Naive thymus-derived CD4-positive, alpha-beta T cell (primary cell): Measurements from ENCODE around the gene VAT1L. TPM values are rescaled to one million over a fixed set of nuclear protein-coding genes. Genes with fewer than 3 reads are reported as not detected.

Experiments used
- ATAC-seq: fragments of 150-1000 bp; cut with Tn5 transposase; 2 replicates; pipeline ENCODE4 v1.10.0; 2021; ENCODE audit warnings: mild to moderate bottlenecking, moderate library complexity
- CTCF ChIA-PET: fragments of 350-600 bp; sonication (Branson Sonifier 250); formaldehyde crosslinking; loops from one replicate; lab custom pipeline; 2021; ENCODE audit warnings: antibody characterized with exemption; lab: Charles Lee
- POLR2A ChIA-PET: fragments of 350-600 bp; sonication (Branson Sonifier 250); formaldehyde crosslinking; loops from one replicate; lab custom pipeline; 2021; ENCODE audit warnings: antibody characterized with exemption, inconsistent platforms; lab: Charles Lee
- DNase-seq, 9 donors: peaks; one replicate each; pipeline versions ENCODE4 v3.0.0 to v3.0.0-alpha.2; 2020 to 2022; ENCODE audit warnings: mixed read lengths in 1 of 9
- H3K27ac ChIP-seq: one replicate; pipeline ENCODE4 v1.7.0; 2013; ENCODE audit warnings: mild to moderate bottlenecking, low read depth, low read length, moderate library complexity
- H3K27me3 ChIP-seq, 2 donors: one replicate each; pipeline ENCODE4 v1.7.0; 2013; ENCODE audit warnings: low read length in 2 of 2, mild to moderate bottlenecking in 2 of 2, moderate library complexity in 2 of 2; ENCODE audit not compliant: control insufficient read depth in 2 of 2, insufficient read depth in 2 of 2
- H3K36me3 ChIP-seq, 3 experiments: 1 replicate in 2 of 3; 2 replicates in 1 of 3; pipeline ENCODE4 v1.7.0; 2013; ENCODE audit warnings: low read length in 3 of 3, mild to moderate bottlenecking in 3 of 3, moderate library complexity in 1 of 3; ENCODE audit not compliant: insufficient read depth in 3 of 3, control insufficient read depth in 2 of 3
- H3K4me1 ChIP-seq, 2 donors: one replicate each; pipeline ENCODE4 v1.7.0; 2013; ENCODE audit warnings: low read length in 2 of 2, mild to moderate bottlenecking in 2 of 2, moderate library complexity in 1 of 2; ENCODE audit not compliant: control insufficient read depth in 2 of 2, insufficient read depth in 2 of 2
- H3K4me3 ChIP-seq: 2 replicates; pipeline ENCODE4 v1.7.0; 2013; ENCODE audit warnings: mild to moderate bottlenecking, low read length
- H3K9me3 ChIP-seq, 3 experiments: 1 replicate in 2 of 3; 2 replicates in 1 of 3; pipeline ENCODE4 v1.7.0; 2013; ENCODE audit warnings: low read length in 3 of 3; ENCODE audit not compliant: control insufficient read depth in 2 of 3
- H3K27ac Mint-ChIP-seq, 9 donors: one replicate each; pipeline ENCODE4 v1.8.0; 2020 to 2022; ENCODE audit warnings: mixed read lengths in 9 of 9, mild to moderate bottlenecking in 8 of 9, moderate library complexity in 5 of 9, inconsistent platforms in 2 of 9
- H3K27me3 Mint-ChIP-seq, 5 donors: one replicate each; pipeline ENCODE4 v1.8.0; 2021 to 2022; ENCODE audit warnings: mixed read lengths in 5 of 5, mild to moderate bottlenecking in 1 of 5
- H3K36me3 Mint-ChIP-seq, 5 donors: one replicate each; pipeline ENCODE4 v1.8.0; 2020 to 2022; ENCODE audit warnings: mixed read lengths in 5 of 5, mild to moderate bottlenecking in 3 of 5, inconsistent platforms in 1 of 5
- H3K4me1 Mint-ChIP-seq, 7 donors: one replicate each; pipeline ENCODE4 v1.8.0; 2020 to 2022; ENCODE audit warnings: mixed read lengths in 7 of 7, mild to moderate bottlenecking in 3 of 7, inconsistent platforms in 1 of 7
- H3K4me3 Mint-ChIP-seq, 10 donors: one replicate each; pipeline ENCODE4 v1.8.0; 2020 to 2022; ENCODE audit warnings: mild to moderate bottlenecking in 10 of 10, mixed read lengths in 10 of 10, moderate library complexity in 6 of 10, inconsistent platforms in 2 of 10
- H3K9me3 Mint-ChIP-seq, 11 donors: one replicate each; pipeline ENCODE4 v1.8.0; 2020 to 2022; ENCODE audit warnings: mixed read lengths in 11 of 11, mild to moderate bottlenecking in 4 of 11, inconsistent platforms in 1 of 11, moderate library complexity in 1 of 11
- intact Hi-C, 2 donors: fragments of 100-400 bp; cut with micrococcal nuclease; formaldehyde crosslinking; loops; one replicate each; pipeline ENCODE4 v1.15.1; 2023
- polyA plus RNA-seq, 2 donors: library from polyadenylated mRNA; unstranded; fragments of 300-500 nt; fragmentation: Illumina TruSeq; gene quantifications; one replicate each; pipeline ENCODE4 v1.2.3, GENCODE V29; 2021
- total RNA-seq, 6 experiments: library from RNA in 5 of 6; stranded (reverse) in 5 of 6; gene quantifications; 1 replicate in 5 of 6; 2 replicates in 1 of 6; pipeline ENCODE4 v1.2.3 and lab custom pipeline; 2021 to 2026

Gene VAT1L
- total and polyA plus RNA-seq, 7 experiments from 2014 or later, result not detected

GRCh38 chr16:77780378-77780837, 8.0 kb upstream of the VAT1L start:
- Mint-ChIP-seq H3K36me3 (no peaks in the 10 kb centered on the region), H3K27ac (no peak overlapping the region), H3K9me3 (peaks cover 0 to 2% (median 0%) of the 10 kb centered on the region in 11 donors), H3K27me3 (peaks cover 2 to 28% (median 20%) of the 10 kb centered on the region in 5 donors), H3K4me1 (no peaks in the 10 kb centered on the region), H3K4me3 (no peak overlapping the region)
- ChIA-PET CTCF (no interaction called here), POLR2A (no interaction called here)
- Histone ChIP-seq H3K9me3 (no peaks in the 10 kb centered on the region), H3K4me1 (no peaks in the 10 kb centered on the region), H3K27ac (no peak overlapping the region), H3K36me3 (no peaks in the 10 kb centered on the region), H3K4me3 (no peak overlapping the region), H3K27me3 (no peaks in the 10 kb centered on the region)
- intact Hi-C loops, result loop anchor here (5.0 kb wide), 2 partner anchors 103 to 207 kb away; no protein-coding TSS in a partner anchor
- no peak for DNase-seq
- no peak for ATAC-seq

DNA sequence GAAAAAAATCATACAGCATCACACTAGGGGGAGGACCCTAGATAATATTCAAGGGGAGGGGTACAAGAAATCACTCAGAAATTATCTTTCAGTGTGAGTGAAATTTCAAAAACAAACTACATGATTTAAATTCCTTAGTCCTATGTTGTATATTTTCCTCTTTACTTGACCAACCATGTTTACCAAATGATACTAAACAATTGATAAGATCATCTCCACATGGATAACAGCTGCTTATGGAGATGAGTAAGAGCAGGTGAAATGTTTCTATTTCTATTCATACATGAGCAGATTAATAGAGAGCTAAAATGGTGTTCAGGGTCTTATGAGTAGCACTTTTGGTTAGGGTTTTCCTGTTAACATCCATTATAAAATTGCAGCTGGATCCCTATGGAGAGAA, 7.3 kb upstream of the VAT1L start:
- intact Hi-C loops, result loop anchor here (5.0 kb wide), 2 partner anchors 104 to 206 kb away; no protein-coding TSS in a partner anchor
- Mint-ChIP-seq H3K36me3 (no peaks in the 10 kb centered on the region), H3K27me3 (peaks cover 4 to 27% (median 23%) of the 10 kb centered on the region in 5 donors), H3K27ac (no peak overlapping the region), H3K4me3 (no peak overlapping the region), H3K9me3 (peaks cover 0 to 2% (median 0%) of the 10 kb centered on the region in 11 donors), H3K4me1 (no peaks in the 10 kb centered on the region)
- no peak for DNase-seq
- no peak for ATAC-seq
- ChIA-PET POLR2A (no interaction called here), CTCF (interaction anchor here (0.7 kb wide), 1 partner anchor 97 kb away, joined by 3 read pairs; no protein-coding TSS in a partner anchor)
- no peak overlapping the region for H3K4me3 ChIP-seq
- H3K9me3 ChIP-seq, result no peaks in the 10 kb centered on the region
- no peaks in the 10 kb centered on the region for H3K27me3 ChIP-seq
- H3K27ac ChIP-seq, result no peak overlapping the region
- H3K4me1 ChIP-seq, result no peaks in the 10 kb centered on the region
- no peaks in the 10 kb centered on the region for H3K36me3 ChIP-seq

GRCh38 chr16:77782694-77783093, 5.7 kb upstream of the VAT1L start:
- Histone ChIP-seq H3K27me3 (peaks cover 0 to 4% of the 10 kb centered on the region in 2 donors), H3K27ac (no peak overlapping the region), H3K4me3 (no peak overlapping the region), H3K36me3 (no peaks in the 10 kb centered on the region), H3K9me3 (no peaks in the 10 kb centered on the region), H3K4me1 (no peaks in the 10 kb centered on the region)
- DNase-seq (no peak), ATAC-seq (no peak)
- intact Hi-C loops, result loop anchor here (5.0 kb wide), 2 partner anchors 105 to 205 kb away; no protein-coding TSS in a partner anchor
- H3K4me1 Mint-ChIP-seq, result no peaks in the 10 kb centered on the region
- H3K36me3 Mint-ChIP-seq, result no peaks in the 10 kb centered on the region
- H3K4me3 Mint-ChIP-seq, result no peak overlapping the region
- ChIA-PET CTCF (no interaction called here), POLR2A (no interaction called here)
- peaks cover 20 to 41% (median 37%) of the 10 kb centered on the region in 5 donors for H3K27me3 Mint-ChIP-seq
- no peak overlapping the region for H3K27ac Mint-ChIP-seq
- peaks cover 0 to 2% (median 0%) of the 10 kb centered on the region in 11 donors for H3K9me3 Mint-ChIP-seq

DNA sequence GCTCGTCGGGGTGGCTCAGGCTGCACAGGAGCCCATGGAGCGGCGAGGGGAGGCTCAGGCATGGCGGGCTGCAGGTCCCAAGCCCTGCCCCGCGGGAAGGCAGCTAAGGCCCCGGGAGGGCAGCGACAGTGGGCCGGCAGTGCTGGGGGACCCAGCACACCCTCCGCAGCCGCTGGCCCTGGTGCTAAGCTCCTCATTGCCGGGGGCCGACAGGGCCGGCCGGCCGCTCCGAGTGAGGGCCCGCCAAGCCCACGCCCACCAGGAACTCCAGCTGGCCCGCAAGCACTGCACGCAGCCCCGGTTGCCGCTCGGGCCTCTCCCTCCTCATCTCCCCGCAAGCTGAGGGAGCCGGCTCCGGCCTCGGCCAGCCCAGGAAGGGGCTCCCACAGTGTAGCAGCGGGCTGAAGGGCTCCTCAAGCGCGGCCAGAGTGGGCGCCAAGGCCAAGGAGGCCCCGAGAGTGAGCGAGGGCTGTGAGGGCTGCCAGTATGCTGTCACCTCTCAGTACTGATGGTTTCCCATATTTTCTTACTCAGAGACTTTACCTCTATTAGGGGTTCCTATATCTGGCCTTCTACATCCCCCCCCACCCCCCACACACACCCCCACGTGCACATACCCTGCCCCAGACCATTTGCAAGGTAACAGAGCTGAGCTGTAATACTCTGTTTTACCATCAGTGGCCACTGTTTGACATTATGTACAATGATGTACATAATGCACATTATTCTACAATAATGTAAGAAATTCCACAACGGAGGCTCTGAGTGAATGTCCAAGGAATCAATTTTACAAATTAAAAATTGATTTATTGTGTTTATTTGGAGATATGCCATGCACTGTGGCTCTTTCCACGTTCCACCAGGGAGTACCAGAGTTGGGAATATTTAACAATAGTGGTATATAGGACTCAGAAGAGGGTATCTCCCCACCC, 3.7 kb upstream of the VAT1L start:
- ChIA-PET POLR2A (no interaction called here), CTCF (no interaction called here)
- no peak for ATAC-seq
- H3K36me3 Mint-ChIP-seq, result no peaks in the 10 kb centered on the region
- H3K27ac Mint-ChIP-seq, result no peak overlapping the region
- H3K4me1 ChIP-seq, result peaks cover 0 to 7% of the 10 kb centered on the region in 2 donors
- peaks cover 0 to 11% (median 7%) of the 10 kb centered on the region in 7 donors for H3K4me1 Mint-ChIP-seq
- no peak overlapping the region for H3K4me3 Mint-ChIP-seq
- no peak overlapping the region for H3K4me3 ChIP-seq
- peaks cover 0 to 1% (median 0%) of the 10 kb centered on the region in 11 donors for H3K9me3 Mint-ChIP-seq
- H3K9me3 ChIP-seq, result no peaks in the 10 kb centered on the region
- intact Hi-C loops, result loop anchor here (5.0 kb wide), 2 partner anchors 107 to 203 kb away; no protein-coding TSS in a partner anchor
- H3K27ac ChIP-seq, result no peak overlapping the region
- no peak for DNase-seq
- H3K36me3 ChIP-seq, result no peaks in the 10 kb centered on the region
- peaks cover 1 to 7% of the 10 kb centered on the region in 2 donors for H3K27me3 ChIP-seq
- peaks cover 36 to 49% (median 45%) of the 10 kb centered on the region in 5 donors for H3K27me3 Mint-ChIP-seq

GRCh38 chr16:77785373-77785764, 3.0 kb upstream of the VAT1L start:
- no peak for ATAC-seq
- ChIA-PET POLR2A (no interaction called here), CTCF (no interaction called here)
- no peak overlapping the region for H3K27ac Mint-ChIP-seq
- H3K9me3 ChIP-seq, result no peaks in the 10 kb centered on the region
- no peaks in the 10 kb centered on the region for H3K36me3 Mint-ChIP-seq
- no peak overlapping the region for H3K4me3 Mint-ChIP-seq
- no peaks in the 10 kb centered on the region for H3K36me3 ChIP-seq
- peaks cover 0 to 7% of the 10 kb centered on the region in 2 donors for H3K4me1 ChIP-seq
- H3K27ac ChIP-seq, result no peak overlapping the region
- peaks cover 3 to 7% of the 10 kb centered on the region in 2 donors for H3K27me3 ChIP-seq
- intact Hi-C loops, result no loop called here
- H3K4me1 Mint-ChIP-seq, result peaks cover 0 to 11% (median 9%) of the 10 kb centered on the region in 7 donors
- peaks cover 42 to 51% (median 46%) of the 10 kb centered on the region in 5 donors for H3K27me3 Mint-ChIP-seq
- DNase-seq, result no peak
- H3K9me3 Mint-ChIP-seq, result peaks cover 0 to 1% (median 0%) of the 10 kb centered on the region in 11 donors
- H3K4me3 ChIP-seq, result no peak overlapping the region

- Histone ChIP-seq H3K4me3 (no peak overlapping the region), H3K27ac (no peak overlapping the region), H3K27me3 (peaks cover 3 to 7% of the 10 kb centered on the region in 2 donors), H3K9me3 (no peaks in the 10 kb centered on the region), H3K36me3 (no peaks in the 10 kb centered on the region), H3K4me1 (peaks cover 0 to 7% of the 10 kb centered on the region in 2 donors)
- intact Hi-C loops, result no loop called here
- no peak overlapping the region for H3K27ac Mint-ChIP-seq
- no peak for ATAC-seq
- ChIA-PET POLR2A (no interaction called here), CTCF (no interaction called here)
- peaks cover 0 to 11% (median 9%) of the 10 kb centered on the region in 7 donors for H3K4me1 Mint-ChIP-seq
- peaks cover 0 to 1% (median 0%) of the 10 kb centered on the region in 11 donors for H3K9me3 Mint-ChIP-seq
- no peak overlapping the region for H3K4me3 Mint-ChIP-seq
- H3K36me3 Mint-ChIP-seq, result no peaks in the 10 kb centered on the region
- peaks cover 50 to 58% (median 53%) of the 10 kb centered on the region in 5 donors for H3K27me3 Mint-ChIP-seq
- no peak for DNase-seq
Measured at GRCh38 chr16:77786186-77786847, 2.0 kb upstream of the VAT1L start.
